ENCODE results near the gene KIF6.
A peak's percentile ranks its signal among the peaks of the same experiment; 100 is the strongest.

Gene KIF6

GRCh38 chr6:39657355-39658135 is 67.7 kb downstream of the KIF6 start:
- no peak for DNase-seq

GRCh38 chr6:39654121-39654520 is 71.1 kb downstream of the KIF6 start:
- DNase-seq: no peak

GRCh38 chr6:39653612-39654011 is 71.6 kb downstream of the KIF6 start:
- no peak for DNase-seq

- DNase-seq: no peak
These were observed 75.2 kb downstream of the KIF6 start for GRCh38 chr6:39649996-39650395.

GRCh38 chr6:39646751-39647420 is 78.3 kb downstream of the KIF6 start:
- no peak for DNase-seq

GRCh38 chr6:39642270-39642669 is 82.9 kb downstream of the KIF6 start:
- no peak for DNase-seq

- no peak for DNase-seq
These were observed 86.9 kb downstream of the KIF6 start for GRCh38 chr6:39638126-39638822.

- no peak for DNase-seq
These were observed 90.4 kb downstream of the KIF6 start for GRCh38 chr6:39634646-39635341.

- DNase-seq: no peak
These were observed 100.0 kb downstream of the KIF6 start for GRCh38 chr6:39625209-39625608.

- no peak for DNase-seq
These were observed 101.5 kb downstream of the KIF6 start for GRCh38 chr6:39623750-39624149.

GRCh38 chr6:39617520-39617919 is 107.7 kb downstream of the KIF6 start:
- no peak for DNase-seq

GRCh38 chr6:39617026-39617425 is 108.2 kb downstream of the KIF6 start:
- DNase-seq: no peak

GRCh38 chr6:39615622-39616021 is 109.6 kb downstream of the KIF6 start:
- DNase-seq: no peak

GRCh38 chr6:39614393-39614950 is 110.7 kb downstream of the KIF6 start:
- DNase-seq: no peak

GRCh38 chr6:39610221-39610620 is 115.0 kb downstream of the KIF6 start:
- DNase-seq: no peak

GRCh38 chr6:39608652-39609345 is 116.4 kb downstream of the KIF6 start:
- no peak for DNase-seq

GRCh38 chr6:39602601-39603519 is 122.3 kb downstream of the KIF6 start:
- peak; percentile 73 for DNase-seq

GRCh38 chr6:39599973-39600372 is 125.2 kb downstream of the KIF6 start:
- DNase-seq: no peak

GRCh38 chr6:39599341-39599740 is 125.9 kb downstream of the KIF6 start:
- no peak for DNase-seq

GRCh38 chr6:39594285-39594684 is 130.9 kb downstream of the KIF6 start:
- no peak for DNase-seq

- DNase-seq: no peak
These were observed 131.6 kb downstream of the KIF6 start for GRCh38 chr6:39593646-39594045.
